ENCODE results near the gene MAN1C1. TPM values are rescaled to one million over a fixed set of nuclear protein-coding genes. Genes with fewer than 3 reads are reported as not detected.

Gene MAN1C1
- total and polyA plus RNA-seq, 2 donors (not counting 1 experiment from before 2014, with no cell fraction given) = 0.31 to 0.89 TPM

- intact Hi-C loops (cut with micrococcal nuclease) = loop anchor here (2.0 kb wide), 1 partner anchor 390 kb away; the partner anchor contains the start of gene MACO1
- Mint-ChIP-seq H3K4me3 (peak overlapping the region; percentile 95), H3K4me1 (peaks cover 29% of the 10 kb centered on the region), H3K27ac (peak overlapping the region; percentile 94), H3K27me3 (no peaks in the 10 kb centered on the region), H3K9me3 (ENCODE audit: insufficient read depth) (no peaks in the 10 kb centered on the region)
- Histone ChIP-seq H3K4me2 (replicated peaks; ENCODE audit: low read depth, low read length, poor library complexity, severe bottlenecking) (peak overlapping the region; percentile 94), H3K27ac (ENCODE audit: low read length in 2 of 2) (peak overlapping the region; percentile 76 to 84), H2AFZ (ENCODE audit: insufficient read depth, low read depth, low read length, poor library complexity, severe bottlenecking) (peak overlapping the region; percentile 89), H3K4me1 (ENCODE audit: control insufficient read depth in 2 of 2, insufficient read depth in 2 of 2, low read length in 2 of 2) (peaks cover 18 to 24% of the 10 kb centered on the region in 2 donors), H3K79me2 (ENCODE audit: control insufficient read depth, insufficient read depth, low read length) (peaks cover 40% of the 10 kb centered on the region), H4K20me1 (ENCODE audit: control insufficient read depth, insufficient read depth, low read length, poor library complexity, severe bottlenecking) (peaks cover 22% of the 10 kb centered on the region), H3K9ac (ENCODE audit: low read length) (peak overlapping the region; percentile 83), H3K27me3 (replicated peaks in 1 of 4; ENCODE audit: control extremely low read depth in 1 of 4, control insufficient read depth in 3 of 4, insufficient read depth in 4 of 4, low read length in 3 of 4) (no peaks in the 10 kb centered on the region), H3K4me3 (ENCODE audit: control extremely low read depth in 1 of 5, extremely low read depth in 1 of 5, insufficient read depth in 1 of 5, low read depth in 2 of 5, low read length in 4 of 5) (peak overlapping the region; percentile 17 to 99 (median 84)), H3K36me3 (replicated peaks in 1 of 2; ENCODE audit: control extremely low read depth in 1 of 2, control insufficient read depth in 1 of 2, extremely low read depth in 1 of 2, insufficient read depth in 2 of 2, low read length in 1 of 2) (peaks cover 0 to 4% of the 10 kb centered on the region in 2 experiments), H3K9me3 (ENCODE audit: control extremely low read depth in 1 of 3, control insufficient read depth in 2 of 3, insufficient read depth in 1 of 3, low read length in 2 of 3) (no peaks in the 10 kb centered on the region)
- ATAC-seq (ENCODE audit: low read depth) (no peak), DNase-seq (no peak)
- CTCF ChIA-PET = interaction anchor here (2.6 to 2.9 kb wide), 2 partner anchors 11 to 19 kb away, joined by 6 to 18 read pairs; no protein-coding TSS in a partner anchor
- POLR2A ChIA-PET = interaction anchor here (0.5 to 1.1 kb wide), 3 partner anchors 10 to 1718 kb away, joined by 5 to 6 read pairs (median 5); no protein-coding TSS in a partner anchor
- TF ChIP-seq CTCF (IDR thresholded peaks at IDR 0.05) = no peak
- TF ChIP-seq EZH2 (IDR thresholded peaks at IDR 0.05; ENCODE audit: borderline replicate concordance, insufficient read depth, low read depth, low read length, poor library complexity, severe bottlenecking) = no peak
- 35% methylated on average over 8 of the region's 10 CpGs for WGBS (ENCODE audit: insufficient coverage)
Observed at GRCh38 chr1:25821112-25821476, 204.5 kb downstream of the MAN1C1 start.

- Histone ChIP-seq H3K4me1 (ENCODE audit: control insufficient read depth in 2 of 2, insufficient read depth in 2 of 2, low read length in 2 of 2) (peaks cover 18 to 24% of the 10 kb centered on the region in 2 donors), H3K4me2 (replicated peaks; ENCODE audit: low read depth, low read length, poor library complexity, severe bottlenecking) (peak overlapping the region; percentile 94), H2AFZ (ENCODE audit: insufficient read depth, low read depth, low read length, poor library complexity, severe bottlenecking) (peak overlapping the region; percentile 89), H3K27me3 (replicated peaks in 1 of 4; ENCODE audit: control extremely low read depth in 1 of 4, control insufficient read depth in 3 of 4, insufficient read depth in 4 of 4, low read length in 3 of 4) (no peaks in the 10 kb centered on the region), H3K27ac (ENCODE audit: low read length in 2 of 2) (no peak overlapping the region), H4K20me1 (ENCODE audit: control insufficient read depth, insufficient read depth, low read length, poor library complexity, severe bottlenecking) (peaks cover 22% of the 10 kb centered on the region), H3K36me3 (replicated peaks in 1 of 2; ENCODE audit: control extremely low read depth in 1 of 2, control insufficient read depth in 1 of 2, extremely low read depth in 1 of 2, insufficient read depth in 2 of 2, low read length in 1 of 2) (peaks cover 0 to 9% of the 10 kb centered on the region in 2 experiments), H3K4me3 (ENCODE audit: control extremely low read depth in 1 of 5, extremely low read depth in 1 of 5, insufficient read depth in 1 of 5, low read depth in 2 of 5, low read length in 4 of 5) (peak overlapping the region in 2 of 5 experiments; percentile 84 to 99), H3K9ac (ENCODE audit: low read length) (peak overlapping the region; percentile 83), H3K79me2 (ENCODE audit: control insufficient read depth, insufficient read depth, low read length) (peaks cover 40% of the 10 kb centered on the region), H3K9me3 (ENCODE audit: control extremely low read depth in 1 of 3, control insufficient read depth in 2 of 3, insufficient read depth in 1 of 3, low read length in 2 of 3) (no peaks in the 10 kb centered on the region)
- Mint-ChIP-seq H3K4me1 (peaks cover 29% of the 10 kb centered on the region), H3K4me3 (peak overlapping the region; percentile 95), H3K9me3 (ENCODE audit: insufficient read depth) (no peaks in the 10 kb centered on the region), H3K27me3 (no peaks in the 10 kb centered on the region), H3K27ac (peak overlapping the region; percentile 21)
- intact Hi-C loops (cut with micrococcal nuclease) = loop anchor here (2.0 kb wide), 1 partner anchor 391 kb away; the partner anchor contains the start of gene MACO1
- POLR2A ChIA-PET = interaction anchor here (0.6 kb wide), 1 partner anchor 156 kb away, joined by 5 read pairs; no protein-coding TSS in a partner anchor
- no peak for TF ChIP-seq CTCF (IDR thresholded peaks at IDR 0.05)
- no peak for TF ChIP-seq EZH2 (IDR thresholded peaks at IDR 0.05; ENCODE audit: borderline replicate concordance, insufficient read depth, low read depth, low read length, poor library complexity, severe bottlenecking)
- DNase-seq = peak; percentile 23
- no peak for ATAC-seq (ENCODE audit: low read depth)
- CTCF ChIA-PET = interaction anchor here (0.8 to 2.9 kb wide), 3 partner anchors 11 to 74 kb away, joined by 3 to 18 read pairs (median 3); no protein-coding TSS in a partner anchor
- 100% methylated on average over 4 of the region's 5 CpGs for WGBS (ENCODE audit: insufficient coverage)
Observed at GRCh38 chr1:25821630-25822091, 205.1 kb downstream of the MAN1C1 start.
